DMS 273 treated with DMSO at 0.1 percent for 48 hours (cell line): Measurements from ENCODE around the gene DDN.

Experiments used
- DNase-seq: peaks from one replicate; lab custom pipeline; 2025; lab: John Stamatoyannopoulos, UW

The DDN gene

GRCh38 chr12:49013428-49013827 is 14.3 kb upstream of the DDN start:
- DNase-seq: no peak

- DNase-seq: no peak
Measured at GRCh38 chr12:49012739-49013138, 13.6 kb upstream of the DDN start.

- no peak for DNase-seq
Measured at GRCh38 chr12:49010092-49010668, 11.0 kb upstream of the DDN start.

- DNase-seq: no peak
Measured at GRCh38 chr12:49008943-49009342, 9.8 kb upstream of the DDN start.

GRCh38 chr12:49000346-49000745 is 1.2 kb upstream of the DDN start:
- no peak for DNase-seq

GRCh38 chr12:48998497-48999353 is 450 bp downstream of the DDN start:
- no peak for DNase-seq

- DNase-seq: no peak
Measured at GRCh38 chr12:48997719-48998496, 1.3 kb downstream of the DDN start.

GRCh38 chr12:48996794-48997718 is 2.1 kb downstream of the DDN start:
- no peak for DNase-seq

GRCh38 chr12:48995086-48995879 is 3.9 kb downstream of the DDN start:
- peak; percentile 49 for DNase-seq

GRCh38 chr12:48994224-48995085 is 4.7 kb downstream of the DDN start:
- no peak for DNase-seq

GRCh38 chr12:48993787-48994186 is 5.4 kb downstream of the DDN start:
- no peak for DNase-seq

GRCh38 chr12:48991247-48992050 is 7.7 kb downstream of the DDN start:
- DNase-seq: no peak

- DNase-seq: no peak
Measured at GRCh38 chr12:48990552-48990951, 8.6 kb downstream of the DDN start.

GRCh38 chr12:48988030-48988649 is 11.0 kb downstream of the DDN start:
- DNase-seq: no peak

- DNase-seq: no peak
Measured at GRCh38 chr12:48986720-48987291, 12.4 kb downstream of the DDN start.

GRCh38 chr12:48985901-48986300 is 13.3 kb downstream of the DDN start:
- DNase-seq: no peak

GRCh38 chr12:48985475-48985897 is 13.7 kb downstream of the DDN start:
- no peak for DNase-seq

GRCh38 chr12:48982397-48983080 is 16.6 kb downstream of the DDN start:
- DNase-seq: no peak
